ENCODE data around the gene TOMM20. TPM values are rescaled to one million over a fixed set of nuclear protein-coding genes. Genes with fewer than 3 reads are reported as not detected.

Gene TOMM20
- total and polyA plus RNA-seq, 9 of the 15 experiments (the other 6 are each of a cell fraction or from before 2014, with no cell fraction given) = 70.6 to 334 (median 159) TPM

DNA sequence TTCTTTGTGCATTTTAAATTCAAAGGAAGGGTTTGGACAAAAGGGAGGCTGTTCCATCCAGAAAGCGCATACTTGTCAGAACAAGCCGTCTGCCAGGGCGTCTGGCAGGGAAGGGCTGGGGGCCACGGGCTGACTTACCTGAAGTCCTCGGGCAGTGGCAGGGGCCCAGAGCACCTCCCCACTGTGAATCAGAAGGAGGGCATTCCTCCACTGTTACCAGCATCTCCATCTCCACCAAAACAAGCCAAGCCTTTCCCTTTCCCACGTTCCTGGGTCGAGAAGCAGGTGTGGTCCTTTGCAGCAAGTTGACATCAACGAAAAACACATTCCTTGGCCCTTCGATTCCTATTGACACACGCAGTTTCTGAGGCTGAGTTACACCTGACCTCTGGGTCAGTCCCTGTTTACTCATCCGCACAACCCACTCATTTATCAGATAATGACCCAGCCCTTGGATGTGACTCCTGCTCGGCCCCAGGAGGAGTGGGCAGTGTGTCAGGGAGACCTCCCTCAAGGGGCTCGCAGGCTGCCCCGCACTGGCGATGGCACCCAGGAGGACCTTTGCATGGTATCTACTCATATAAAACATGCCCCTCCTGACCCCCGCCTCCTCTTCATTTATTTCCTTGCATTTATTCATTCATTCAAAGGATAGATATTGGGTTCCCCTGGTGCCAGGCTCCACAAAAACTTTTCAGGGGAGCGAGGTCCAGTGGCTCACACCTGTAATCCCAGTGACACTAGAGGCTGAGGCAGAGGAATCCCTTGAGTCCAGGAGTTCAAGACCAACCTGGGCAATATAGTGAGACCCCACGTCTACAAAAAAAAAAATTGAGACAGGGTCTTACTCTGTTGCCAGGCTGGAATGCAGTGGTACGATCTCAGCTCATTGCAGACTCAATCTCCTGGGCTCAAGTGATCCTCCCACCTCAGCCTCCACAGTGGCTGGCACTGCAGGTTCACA, 60.2 kb downstream of the TOMM20 start (continued):
- TF ChIP-seq, protein P1, sequence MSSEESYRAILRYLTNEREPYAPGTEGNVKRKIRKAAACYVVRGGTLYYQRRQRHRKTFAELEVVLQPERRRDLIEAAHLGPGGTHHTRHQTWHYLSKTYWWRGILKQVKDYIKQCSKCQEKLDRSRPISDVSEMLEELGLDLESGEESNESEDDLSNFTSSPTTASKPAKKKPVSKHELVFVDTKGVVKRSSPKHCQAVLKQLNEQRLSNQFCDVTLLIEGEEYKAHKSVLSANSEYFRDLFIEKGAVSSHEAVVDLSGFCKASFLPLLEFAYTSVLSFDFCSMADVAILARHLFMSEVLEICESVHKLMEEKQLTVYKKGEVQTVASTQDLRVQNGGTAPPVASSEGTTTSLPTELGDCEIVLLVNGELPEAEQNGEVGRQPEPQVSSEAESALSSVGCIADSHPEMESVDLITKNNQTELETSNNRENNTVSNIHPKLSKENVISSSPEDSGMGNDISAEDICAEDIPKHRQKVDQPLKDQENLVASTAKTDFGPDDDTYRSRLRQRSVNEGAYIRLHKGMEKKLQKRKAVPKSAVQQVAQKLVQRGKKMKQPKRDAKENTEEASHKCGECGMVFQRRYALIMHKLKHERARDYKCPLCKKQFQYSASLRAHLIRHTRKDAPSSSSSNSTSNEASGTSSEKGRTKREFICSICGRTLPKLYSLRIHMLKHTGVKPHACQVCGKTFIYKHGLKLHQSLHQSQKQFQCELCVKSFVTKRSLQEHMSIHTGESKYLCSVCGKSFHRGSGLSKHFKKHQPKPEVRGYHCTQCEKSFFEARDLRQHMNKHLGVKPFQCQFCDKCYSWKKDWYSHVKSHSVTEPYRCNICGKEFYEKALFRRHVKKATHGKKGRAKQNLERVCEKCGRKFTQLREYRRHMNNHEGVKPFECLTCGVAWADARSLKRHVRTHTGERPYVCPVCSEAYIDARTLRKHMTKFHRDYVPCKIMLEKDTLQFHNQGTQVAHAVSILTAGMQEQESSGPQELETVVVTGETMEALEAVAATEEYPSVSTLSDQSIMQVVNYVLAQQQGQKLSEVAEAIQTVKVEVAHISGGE (CRISPR knock-in tag; IDR thresholded peaks at IDR 0.05) = no peak; a peak in 1 of 6 replicates
- no peak for TF ChIP-seq ZNF407 (IDR thresholded peaks at IDR 0.05; ENCODE audit: low read depth)
- TF ChIP-seq THRAP3 (IDR thresholded peaks at IDR 0.05; ENCODE audit: borderline replicate concordance) = no peak
- TF ChIP-seq TBL1XR1 (IDR thresholded peaks at IDR 0.05; ENCODE audit: low read length in 2 of 2) = no peak
- no peak for TF ChIP-seq TRIM25 (IDR thresholded peaks at IDR 0.05; ENCODE audit: borderline replicate concordance)
- no peak for TF ChIP-seq RBM34 (IDR thresholded peaks at IDR 0.05; ENCODE audit: borderline replicate concordance, insufficient read depth, low read length)
- TF ChIP-seq NCOA2 (IDR thresholded peaks at IDR 0.05; ENCODE audit: partially characterized antibody in 2 of 2) = no peak
- TF ChIP-seq PCBP1 (IDR thresholded peaks at IDR 0.05; ENCODE audit: low read depth, low read length, poor library complexity, severe bottlenecking) = no peak
- TF ChIP-seq, protein P2, sequence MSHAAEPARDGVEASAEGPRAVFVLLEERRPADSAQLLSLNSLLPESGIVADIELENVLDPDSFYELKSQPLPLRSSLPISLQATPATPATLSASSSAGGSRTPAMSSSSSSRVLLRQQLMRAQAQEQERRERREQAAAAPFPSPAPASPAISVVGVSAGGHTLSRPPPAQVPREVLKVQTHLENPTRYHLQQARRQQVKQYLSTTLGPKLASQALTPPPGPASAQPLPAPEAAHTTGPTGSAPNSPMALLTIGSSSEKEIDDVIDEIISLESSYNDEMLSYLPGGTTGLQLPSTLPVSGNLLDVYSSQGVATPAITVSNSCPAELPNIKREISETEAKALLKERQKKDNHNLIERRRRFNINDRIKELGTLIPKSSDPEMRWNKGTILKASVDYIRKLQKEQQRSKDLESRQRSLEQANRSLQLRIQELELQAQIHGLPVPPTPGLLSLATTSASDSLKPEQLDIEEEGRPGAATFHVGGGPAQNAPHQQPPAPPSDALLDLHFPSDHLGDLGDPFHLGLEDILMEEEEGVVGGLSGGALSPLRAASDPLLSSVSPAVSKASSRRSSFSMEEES (CRISPR knock-in tag; IDR thresholded peaks at IDR 0.05) = no peak
